GM21423 (cell line): ENCODE measurements around the gene HBE1.

Source experiments
- ATAC-seq: cut with Tn5 transposase; IDR thresholded peaks from one replicate; pipeline ENCODE4 v1.9.1; 2021; ENCODE audit warnings: mild to moderate bottlenecking, moderate library complexity; ENCODE audit not compliant: unreplicated experiment

HBE1 gene

GRCh38 chr11:5235364-5236095, 34.2 kb downstream of the HBE1 start:
- ATAC-seq: no peak

GRCh38 chr11:5234381-5234834, 35.3 kb downstream of the HBE1 start, which contains the start of gene HBD:
Gene HBD, minus strand, starts transcription at chr11:5234483. Its CDS starts 50 bp downstream, at chr11:5234433.
- ATAC-seq: peak; percentile 87

- ATAC-seq: no peak
Observed at GRCh38 chr11:5233307-5233706, 36.4 kb downstream of the HBE1 start.

- no peak for ATAC-seq
Observed at GRCh38 chr11:5232821-5233220, 36.9 kb downstream of the HBE1 start.

DNA sequence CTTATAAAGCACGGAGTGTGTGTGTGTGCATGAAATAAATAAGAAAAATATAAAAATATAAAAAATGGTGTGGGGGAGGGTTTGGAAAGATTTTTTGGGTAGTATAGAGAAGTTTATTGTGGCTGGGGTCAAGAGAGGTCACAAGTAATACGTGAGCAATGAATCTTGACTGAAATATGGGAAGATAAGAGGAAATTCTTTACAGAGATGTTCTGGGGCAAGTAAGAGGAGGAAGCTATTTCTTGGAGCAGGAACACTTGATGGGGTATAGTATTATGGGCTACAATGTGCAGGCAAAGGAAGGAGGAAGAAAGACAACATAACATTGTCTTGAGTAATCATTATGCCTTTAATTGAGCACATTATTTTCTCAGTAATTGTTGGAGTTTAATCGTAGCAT, 37.6 kb downstream of the HBE1 start:
- ATAC-seq: no peak

GRCh38 chr11:5231111-5231510, 38.6 kb downstream of the HBE1 start:
- ATAC-seq: no peak

GRCh38 chr11:5230266-5230665, 39.5 kb downstream of the HBE1 start:
- no peak for ATAC-seq

GRCh38 chr11:5229796-5230195, 39.9 kb downstream of the HBE1 start:
- ATAC-seq: no peak

DNA sequence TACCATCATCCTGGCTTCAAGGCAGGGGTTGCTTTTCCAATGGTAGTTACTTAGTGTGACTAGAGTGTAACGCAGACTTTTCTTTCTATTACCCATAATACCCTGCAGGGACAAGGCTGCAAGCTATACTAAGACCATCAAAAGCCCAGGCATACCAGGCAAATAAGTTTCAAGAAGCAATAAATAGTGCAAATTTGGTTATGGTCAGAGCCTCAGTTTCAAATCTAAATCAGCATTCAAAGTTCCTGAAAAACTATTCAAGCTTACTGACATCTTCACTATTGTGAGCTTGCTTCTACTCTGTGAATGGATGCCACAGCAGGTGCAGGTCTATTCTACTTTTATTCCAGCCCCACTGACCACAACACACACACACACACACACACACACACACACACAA, 40.4 kb downstream of the HBE1 start:
- no peak for ATAC-seq

DNA sequence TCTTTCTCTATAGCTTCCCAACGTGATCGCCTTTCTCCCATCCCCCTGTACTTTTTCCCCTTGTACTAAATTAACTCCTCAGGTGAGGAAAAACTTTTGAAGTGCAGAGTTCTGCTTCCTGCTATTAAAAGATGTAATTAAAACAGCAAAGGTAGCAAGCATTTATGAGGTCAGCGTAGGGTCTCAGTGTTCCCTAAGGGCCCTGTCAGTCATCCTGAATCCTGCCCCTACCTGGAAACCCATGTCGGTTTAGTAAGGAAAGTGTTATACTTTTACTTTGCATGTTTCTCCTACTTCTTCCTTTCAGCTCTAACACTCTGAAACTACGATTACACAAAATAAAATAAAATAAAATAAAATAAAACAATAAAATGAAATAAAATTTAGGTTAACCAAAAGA, 41.6 kb downstream of the HBE1 start:
- no peak for ATAC-seq

DNA sequence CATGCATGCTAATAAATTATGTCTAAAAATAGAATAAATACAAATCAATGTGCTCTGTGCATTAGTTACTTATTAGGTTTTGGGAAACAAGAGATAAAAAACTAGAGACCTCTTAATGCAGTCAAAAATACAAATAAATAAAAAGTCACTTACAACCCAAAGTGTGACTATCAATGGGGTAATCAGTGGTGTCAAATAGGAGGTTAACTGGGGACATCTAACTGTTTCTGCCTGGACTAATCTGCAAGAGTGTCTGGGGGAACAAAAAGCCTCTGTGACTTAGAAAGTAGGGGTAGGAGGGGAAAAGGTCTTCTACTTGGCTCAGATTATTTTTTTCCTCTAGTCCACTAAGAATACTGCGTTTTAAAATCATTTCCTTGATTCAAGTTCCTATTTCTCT, 42.1 kb downstream of the HBE1 start:
- no peak for ATAC-seq

- no peak for ATAC-seq
Observed at GRCh38 chr11:5226732-5227310, 42.9 kb downstream of the HBE1 start, which contains the start of gene HBB. Gene HBB, minus strand, starts transcription at chr11:5227071. Its CDS starts 50 bp downstream, at chr11:5227021.

DNA sequence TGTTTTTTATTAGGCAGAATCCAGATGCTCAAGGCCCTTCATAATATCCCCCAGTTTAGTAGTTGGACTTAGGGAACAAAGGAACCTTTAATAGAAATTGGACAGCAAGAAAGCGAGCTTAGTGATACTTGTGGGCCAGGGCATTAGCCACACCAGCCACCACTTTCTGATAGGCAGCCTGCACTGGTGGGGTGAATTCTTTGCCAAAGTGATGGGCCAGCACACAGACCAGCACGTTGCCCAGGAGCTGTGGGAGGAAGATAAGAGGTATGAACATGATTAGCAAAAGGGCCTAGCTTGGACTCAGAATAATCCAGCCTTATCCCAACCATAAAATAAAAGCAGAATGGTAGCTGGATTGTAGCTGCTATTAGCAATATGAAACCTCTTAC, 44.3 kb downstream of the HBE1 start:
- no peak for ATAC-seq

GRCh38 chr11:5224538-5225479, 44.9 kb downstream of the HBE1 start:
- no peak for ATAC-seq

GRCh38 chr11:5223686-5224085, 46.1 kb downstream of the HBE1 start:
- no peak for ATAC-seq

- no peak for ATAC-seq
Observed at GRCh38 chr11:5223146-5223545, 46.6 kb downstream of the HBE1 start.
